ENCODE measurements around the gene CPA1. TPM values are rescaled to one million over a fixed set of nuclear protein-coding genes. Genes with fewer than 3 reads are reported as not detected.

Gene CPA1
- total and polyA plus RNA-seq, 10 donors, result 0.79 to 8.1 (median 2.2) TPM

DNA sequence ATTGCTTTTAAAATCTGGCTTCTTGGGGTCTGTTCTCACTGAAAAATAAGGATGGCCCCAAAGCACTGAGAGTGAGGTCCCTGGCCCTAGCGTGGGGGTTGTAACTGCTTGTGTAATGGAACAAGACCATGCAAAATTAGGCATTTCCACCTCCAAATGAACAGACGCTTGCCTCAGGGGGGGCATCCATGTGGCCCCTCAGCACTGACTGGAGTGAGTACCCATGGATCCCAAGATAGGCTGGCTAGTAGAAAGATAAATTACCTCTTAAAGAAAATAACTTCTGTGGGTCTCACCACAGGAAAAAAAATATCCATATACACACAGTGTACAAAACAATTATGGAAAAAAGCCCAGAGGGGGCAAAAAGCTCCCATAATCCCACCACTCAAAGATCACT lies 15.2 kb upstream of the CPA1 start:
- Histone ChIP-seq H3K27me3 (replicated peaks in 1 of 7) (no peaks in the 10 kb centered on the region), H3K4me3 (no peak overlapping the region), H3K4me1 (peaks cover 4 to 26% (median 18%) of the 10 kb centered on the region in 6 donors), H3K36me3 (no peaks in the 10 kb centered on the region), H3K27ac (no peak overlapping the region), H3K9me3 (peaks cover 0 to 7% (median under 1%) of the 10 kb centered on the region in 8 donors)
- DNase-seq, result peak; percentile 13
- WGBS, 5 donors, result 87 to 98% (median 89%) methylated on average over 2 of the region's 2 CpGs
- TF ChIP-seq POLR2A (IDR thresholded peaks at IDR 0.05), result no peak
- TF ChIP-seq, protein P1, sequence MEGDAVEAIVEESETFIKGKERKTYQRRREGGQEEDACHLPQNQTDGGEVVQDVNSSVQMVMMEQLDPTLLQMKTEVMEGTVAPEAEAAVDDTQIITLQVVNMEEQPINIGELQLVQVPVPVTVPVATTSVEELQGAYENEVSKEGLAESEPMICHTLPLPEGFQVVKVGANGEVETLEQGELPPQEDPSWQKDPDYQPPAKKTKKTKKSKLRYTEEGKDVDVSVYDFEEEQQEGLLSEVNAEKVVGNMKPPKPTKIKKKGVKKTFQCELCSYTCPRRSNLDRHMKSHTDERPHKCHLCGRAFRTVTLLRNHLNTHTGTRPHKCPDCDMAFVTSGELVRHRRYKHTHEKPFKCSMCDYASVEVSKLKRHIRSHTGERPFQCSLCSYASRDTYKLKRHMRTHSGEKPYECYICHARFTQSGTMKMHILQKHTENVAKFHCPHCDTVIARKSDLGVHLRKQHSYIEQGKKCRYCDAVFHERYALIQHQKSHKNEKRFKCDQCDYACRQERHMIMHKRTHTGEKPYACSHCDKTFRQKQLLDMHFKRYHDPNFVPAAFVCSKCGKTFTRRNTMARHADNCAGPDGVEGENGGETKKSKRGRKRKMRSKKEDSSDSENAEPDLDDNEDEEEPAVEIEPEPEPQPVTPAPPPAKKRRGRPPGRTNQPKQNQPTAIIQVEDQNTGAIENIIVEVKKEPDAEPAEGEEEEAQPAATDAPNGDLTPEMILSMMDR (IDR thresholded peaks at IDR 0.05 in 8 of 11, conservative IDR thresholded peaks at IDR 0.05 in 3 of 11), result no peak
- TF ChIP-seq POLR2AphosphoS5 (IDR thresholded peaks at IDR 0.05), result no peak
- intact Hi-C loops (cut with DNase I; ENCODE audit: low total_unique reads), result no loop called here

DNA sequence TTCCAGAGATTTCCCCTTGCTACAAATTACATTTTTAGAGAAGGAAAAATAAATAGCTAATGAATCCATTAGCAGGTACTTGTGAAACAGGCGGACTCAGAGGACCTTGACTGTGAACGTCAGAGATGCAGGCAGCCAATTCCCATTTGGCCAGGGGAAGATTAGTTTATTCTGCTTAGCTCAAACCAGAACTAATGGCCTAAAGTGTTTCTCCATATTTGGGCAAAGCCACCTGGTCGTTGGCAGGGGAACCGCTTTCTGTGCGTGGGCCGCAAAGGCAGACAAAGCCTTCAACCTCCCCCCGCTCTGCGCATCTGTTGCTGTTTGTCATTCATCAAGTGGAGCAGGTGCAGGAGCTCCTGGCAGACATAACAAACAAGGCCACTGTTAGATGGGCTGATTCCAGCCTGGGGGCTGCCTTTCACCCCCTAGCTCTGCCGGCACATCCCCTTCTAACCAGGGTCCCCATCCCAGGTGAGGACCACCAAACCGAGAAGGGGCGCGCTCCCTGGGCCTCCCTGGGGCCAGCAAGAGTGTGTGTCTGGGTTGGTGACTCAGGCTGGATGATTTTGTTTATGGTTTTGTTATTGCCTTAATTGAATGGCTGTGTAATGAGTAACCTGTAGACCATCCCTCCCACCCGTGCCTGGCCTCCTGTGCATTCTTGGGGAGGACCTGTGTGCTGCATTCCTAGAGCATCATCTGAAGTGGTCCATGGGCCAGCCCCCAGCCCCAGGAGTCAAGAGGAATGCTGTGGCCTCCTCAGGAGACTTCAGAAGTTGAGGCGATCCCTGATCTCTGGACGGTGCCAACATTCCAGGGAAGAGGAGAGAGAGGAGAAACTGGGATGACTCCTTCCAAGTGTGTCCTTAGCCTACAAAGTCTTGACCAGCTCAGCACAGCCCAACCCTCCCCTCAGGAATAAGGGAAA lies 14.5 kb upstream of the CPA1 start:
- H3K27ac ChIP-seq, result no peak overlapping the region
- no peak overlapping the region for H3K4me3 ChIP-seq
- no peaks in the 10 kb centered on the region for H3K27me3 ChIP-seq (replicated peaks in 1 of 7)
- H3K36me3 ChIP-seq, result no peaks in the 10 kb centered on the region
- DNase-seq, result peak; percentile 41
- peaks cover 4 to 33% (median 21%) of the 10 kb centered on the region in 6 donors for H3K4me1 ChIP-seq
- peaks cover 0 to under 1% (median 0%) of the 10 kb centered on the region in 8 donors for H3K9me3 ChIP-seq
- TF ChIP-seq, protein P1 (IDR thresholded peaks at IDR 0.05 in 8 of 11, conservative IDR thresholded peaks at IDR 0.05 in 3 of 11), result no peak
- TF ChIP-seq POLR2A (IDR thresholded peaks at IDR 0.05) (no peak), POLR2AphosphoS5 (IDR thresholded peaks at IDR 0.05) (no peak)
- intact Hi-C loops (cut with DNase I; ENCODE audit: low total_unique reads), result no loop called here
- 78 to 87% (median 81%) methylated on average over 12 to 15 of the region's 15 CpGs for WGBS, 5 donors

DNA sequence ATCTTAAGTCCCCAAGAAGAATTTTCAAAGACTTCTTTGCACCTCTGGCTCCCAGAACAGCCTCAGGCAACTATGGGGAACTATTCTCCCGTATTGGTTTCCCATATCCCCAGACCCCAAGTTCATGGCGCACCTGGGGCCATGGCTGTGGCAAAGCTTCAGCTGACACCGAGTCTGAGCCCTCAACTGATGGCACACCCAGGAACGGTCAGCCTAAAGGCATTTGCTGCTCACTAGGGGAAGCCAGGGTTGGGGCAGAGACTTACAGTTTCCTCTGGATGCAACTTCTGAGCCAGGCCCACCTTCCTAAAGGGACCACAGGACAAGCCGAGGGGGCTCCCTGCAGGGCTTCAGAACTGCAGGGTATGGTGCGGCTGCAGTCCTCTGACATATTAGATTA lies 13.7 kb upstream of the CPA1 start:
- Histone ChIP-seq H3K4me1 (peaks cover 4 to 37% (median 24%) of the 10 kb centered on the region in 6 donors), H3K27ac (no peak overlapping the region), H3K27me3 (replicated peaks in 1 of 7) (no peaks in the 10 kb centered on the region), H3K9me3 (no peaks in the 10 kb centered on the region), H3K4me3 (no peak overlapping the region), H3K36me3 (no peaks in the 10 kb centered on the region)
- DNase-seq, result peak; percentile 41
- 89 to 95% (median 93%) methylated on average over 6 of the region's 6 CpGs for WGBS, 5 donors
- intact Hi-C loops (cut with DNase I; ENCODE audit: low total_unique reads), result no loop called here
- TF ChIP-seq POLR2AphosphoS5 (IDR thresholded peaks at IDR 0.05), result no peak
- TF ChIP-seq POLR2A (IDR thresholded peaks at IDR 0.05), result no peak
- TF ChIP-seq, protein P1 (IDR thresholded peaks at IDR 0.05 in 8 of 11, conservative IDR thresholded peaks at IDR 0.05 in 3 of 11), result no peak

- Histone ChIP-seq H3K27me3 (replicated peaks in 1 of 7) (no peaks in the 10 kb centered on the region), H3K4me3 (peak overlapping the region in 1 of 8 donors; percentile 41), H3K4me1 (peaks cover 4 to 42% (median 24%) of the 10 kb centered on the region in 6 donors), H3K36me3 (no peaks in the 10 kb centered on the region), H3K27ac (peak overlapping the region in 1 of 8 donors; percentile 86), H3K9me3 (no peaks in the 10 kb centered on the region)
- intact Hi-C loops (cut with DNase I; ENCODE audit: low total_unique reads), result no loop called here
- no peak for TF ChIP-seq POLR2AphosphoS5 (IDR thresholded peaks at IDR 0.05)
- TF ChIP-seq, protein P1 (IDR thresholded peaks at IDR 0.05 in 8 of 11, conservative IDR thresholded peaks at IDR 0.05 in 3 of 11), result no peak
- TF ChIP-seq POLR2A (IDR thresholded peaks at IDR 0.05), result no peak
- 76 to 90% (median 86%) methylated on average over 11 to 13 of the region's 13 CpGs for WGBS, 5 donors
- DNase-seq, result peak; percentile 41
Observed at GRCh38 chr7:130367088-130367755, 13.1 kb upstream of the CPA1 start.
